Measurements from ENCODE around the gene TMEM198. TPM values are rescaled to one million over a fixed set of nuclear protein-coding genes. Genes with fewer than 3 reads are reported as not detected.

The TMEM198 gene
- total and polyA plus RNA-seq, 9 of the 15 experiments (the other 6 are each of a cell fraction or from before 2014, with no cell fraction given) = 0.03 to 3.8 (median 1.0) TPM

DNA sequence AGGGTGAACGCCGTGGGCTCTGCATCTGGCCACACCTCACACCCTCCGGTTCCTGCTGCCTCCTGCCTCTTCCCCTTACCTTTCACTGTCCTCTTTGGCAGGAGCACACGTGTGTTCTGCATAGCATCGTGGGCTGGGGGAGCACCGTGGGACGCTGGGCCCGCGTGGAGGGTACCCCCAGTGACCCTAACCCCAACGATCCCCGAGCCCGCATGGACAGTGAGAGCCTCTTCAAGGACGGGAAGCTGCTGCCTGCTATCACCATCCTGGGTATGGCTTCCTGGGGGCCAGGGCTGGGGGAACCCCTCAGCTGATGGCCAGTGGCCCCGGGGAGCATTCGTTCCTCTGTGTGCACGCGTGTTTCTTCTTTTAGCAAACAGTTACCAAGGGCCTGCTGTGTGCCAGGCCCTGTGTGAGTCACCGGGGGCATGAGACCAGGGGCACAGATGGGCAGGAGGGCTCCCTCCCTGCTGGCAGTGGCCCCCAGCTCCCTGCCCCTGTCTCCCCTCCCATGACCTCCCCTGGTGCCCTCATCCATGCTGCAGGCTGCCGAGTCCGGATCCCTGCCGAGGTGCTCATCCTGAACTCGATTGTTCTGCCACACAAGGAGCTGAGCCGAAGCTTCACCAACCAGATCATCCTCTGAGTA lies 37.6 kb upstream of the TMEM198 start:
- POLR2A ChIA-PET = interaction anchor here (1.3 kb wide), 1 partner anchor 12 kb away, joined by 3 read pairs; no protein-coding TSS in a partner anchor
- FAIRE-seq = no peak

DNA sequence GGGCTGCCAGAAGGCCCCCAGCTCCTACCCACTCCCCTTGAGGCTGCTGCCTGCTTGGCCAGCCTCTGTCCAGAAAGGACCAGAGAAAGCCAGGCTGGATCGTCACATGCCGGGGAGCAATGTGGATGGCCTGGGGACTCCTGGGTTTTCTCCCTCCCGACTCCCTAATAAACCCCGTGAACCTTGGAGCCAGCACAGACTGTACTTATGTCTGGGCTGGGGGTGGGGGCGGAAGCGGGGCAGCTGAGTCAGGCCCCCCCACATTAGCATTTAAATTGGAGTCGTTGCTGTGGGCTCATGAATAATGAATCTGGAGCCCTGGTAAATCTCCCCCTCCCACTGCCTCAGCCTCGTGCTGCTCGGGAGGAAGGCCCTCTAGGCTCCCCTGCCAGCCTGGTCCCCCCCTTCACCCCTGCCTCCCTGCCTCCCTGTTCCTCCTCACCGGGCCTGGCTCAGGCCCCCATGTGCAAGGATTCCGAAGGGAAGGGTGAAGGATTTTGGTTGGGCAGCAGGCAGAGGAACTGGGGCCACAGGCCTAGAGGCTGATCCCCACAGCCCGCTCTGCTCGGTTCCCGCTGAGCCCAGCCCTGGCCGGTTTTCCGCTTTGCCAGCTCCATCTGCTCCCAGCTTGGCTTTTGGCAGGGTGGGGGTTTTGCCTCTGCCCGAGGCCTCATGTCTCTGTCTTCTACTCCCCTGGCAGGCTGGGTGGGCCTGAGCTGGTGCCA lies 36.9 kb upstream of the TMEM198 start:
- H3K27ac ChIP-seq (ENCODE audit: extremely low read depth, low read depth, low read length) = no peak overlapping the region
- no peaks in the 10 kb centered on the region for H3K27me3 ChIP-seq (ENCODE audit: control insufficient read depth in 2 of 2, insufficient read depth in 2 of 2, low read length in 2 of 2)
- ATAC-seq = no peak
- intact Hi-C loops (cut with micrococcal nuclease) = no loop called here
- FAIRE-seq = no peak
- in situ Hi-C loops (cut with MboI) = no loop called here
- no peaks in the 10 kb centered on the region for H4K20me1 ChIP-seq (replicated peaks; ENCODE audit: control insufficient read depth, insufficient read depth, low read length)
- H3K4me1 ChIP-seq (replicated peaks in 1 of 2; ENCODE audit: control insufficient read depth in 2 of 2, insufficient read depth in 2 of 2, low read length in 2 of 2) = peaks cover 53 to 75% of the 10 kb centered on the region in 2 experiments
- H3K4me2 ChIP-seq (ENCODE audit: insufficient read depth, low read length) = no peak overlapping the region
- WGBS (ENCODE audit: insufficient coverage, low coverage, missing lambda C conversion rate) = 85% methylated on average over 12 of the region's 17 CpGs
- H3K9me1 ChIP-seq (ENCODE audit: control insufficient read depth, insufficient read depth, low read length) = no peaks in the 10 kb centered on the region
- no peak overlapping the region for H2AFZ ChIP-seq (ENCODE audit: low read depth, low read length)
- no peak overlapping the region for H3K4me3 ChIP-seq
- peaks cover 50% of the 10 kb centered on the region; the same call in 2 of the 3 replicates for H3K36me3 ChIP-seq (ENCODE audit: control insufficient read depth, insufficient read depth, low read length)
- peaks cover 13% of the 10 kb centered on the region for H3K79me2 ChIP-seq (ENCODE audit: control insufficient read depth, insufficient read depth, low read length)
- no peaks in the 10 kb centered on the region for H3K9me3 ChIP-seq (replicated peaks; ENCODE audit: control insufficient read depth, insufficient read depth, low read depth, low read length)
- DNase-seq (ENCODE audit: extremely low read depth in 1 of 4, low spot score in 3 of 4) = no peak
- TF ChIP-seq, protein P1, sequence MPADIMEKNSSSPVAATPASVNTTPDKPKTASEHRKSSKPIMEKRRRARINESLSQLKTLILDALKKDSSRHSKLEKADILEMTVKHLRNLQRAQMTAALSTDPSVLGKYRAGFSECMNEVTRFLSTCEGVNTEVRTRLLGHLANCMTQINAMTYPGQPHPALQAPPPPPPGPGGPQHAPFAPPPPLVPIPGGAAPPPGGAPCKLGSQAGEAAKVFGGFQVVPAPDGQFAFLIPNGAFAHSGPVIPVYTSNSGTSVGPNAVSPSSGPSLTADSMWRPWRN (IDR thresholded peaks at IDR 0.05; ENCODE audit: low read depth) = no peak
- TF ChIP-seq ZNF165 (CRISPR knock-in tag; IDR thresholded peaks at IDR 0.05; ENCODE audit: borderline replicate concordance) = no peak
- no peak for TF ChIP-seq ZNF764 (CRISPR knock-in tag; IDR thresholded peaks at IDR 0.05; ENCODE audit: low read depth)
- TF ChIP-seq POLR2G (IDR thresholded peaks at IDR 0.05; ENCODE audit: low read depth, low read length) = 0 out of 2 replicates have a peak, but pooled peaks have one; percentile 23
- TF ChIP-seq POLR3G (IDR thresholded peaks at IDR 0.05; ENCODE audit: extremely low read depth, insufficient read length, insufficient replicate concordance) = no peak
- TF ChIP-seq ZEB2 (IDR thresholded peaks at IDR 0.05) = no peak
- no peak for TF ChIP-seq E2F3 (CRISPR knock-in tag; IDR thresholded peaks at IDR 0.05)
- TF ChIP-seq ZC3H8 (IDR thresholded peaks at IDR 0.05) = no peak
- peak; percentile 8; the same call in 1 of the 2 replicates for TF ChIP-seq RBFOX2 (IDR thresholded peaks at IDR 0.05; ENCODE audit: low read depth, low read length)
- TF ChIP-seq ZNF12 (CRISPR knock-in tag; IDR thresholded peaks at IDR 0.05) = no peak
- no peak for TF ChIP-seq THRAP3 (IDR thresholded peaks at IDR 0.05; ENCODE audit: borderline replicate concordance)
- no peak for TF ChIP-seq ZKSCAN3 (CRISPR knock-in tag; IDR thresholded peaks at IDR 0.05)
- ChIA-PET CTCF (ENCODE audit: low intra/inter-chr PET ratio) (no interaction called here), POLR2A (interaction anchor here (1.3 to 3.4 kb wide), 3 partner anchors 7 to 13 kb away, joined by 3 to 37 read pairs (median 7); partner anchors contain the start of gene GMPPA)
- BruUV-seq (replicated peaks) = no TSS peak
- H3K9ac ChIP-seq (ENCODE audit: insufficient read depth in 1 of 2, low read depth in 2 of 2, low read length in 2 of 2) = peak overlapping the region in 1 of 2 experiments; percentile 53; a peak in 2 of 4 replicates

More for the DNA sequence above, 37.6 kb upstream of the TMEM198 start:
- H3K4me1 ChIP-seq (replicated peaks in 1 of 2; ENCODE audit: control insufficient read depth in 2 of 2, insufficient read depth in 2 of 2, low read length in 2 of 2) = peaks cover 53 to 75% of the 10 kb centered on the region in 2 experiments
- intact Hi-C loops (cut with micrococcal nuclease) (no loop called here), in situ Hi-C loops (cut with MboI) (no loop called here)
- H2AFZ ChIP-seq (ENCODE audit: low read depth, low read length) = no peak overlapping the region
- H3K79me2 ChIP-seq (ENCODE audit: control insufficient read depth, insufficient read depth, low read length) = peaks cover 19% of the 10 kb centered on the region
- H3K27me3 ChIP-seq (ENCODE audit: control insufficient read depth in 2 of 2, insufficient read depth in 2 of 2, low read length in 2 of 2) = no peaks in the 10 kb centered on the region
- peaks cover 50% of the 10 kb centered on the region; the same call in 2 of the 3 replicates for H3K36me3 ChIP-seq (ENCODE audit: control insufficient read depth, insufficient read depth, low read length)
- ATAC-seq (no peak), DNase-seq (ENCODE audit: extremely low read depth in 1 of 4, low spot score in 3 of 4) (no peak)
- H3K9ac ChIP-seq (ENCODE audit: insufficient read depth in 1 of 2, low read depth in 2 of 2, low read length in 2 of 2) = peak overlapping the region in 1 of 2 experiments; percentile 71; a peak in 2 of 4 replicates
- BruUV-seq (replicated peaks) = TSS peak; percentile 33
- H3K4me3 ChIP-seq = no peak overlapping the region
- no peak overlapping the region for H3K4me2 ChIP-seq (ENCODE audit: insufficient read depth, low read length)
- H3K27ac ChIP-seq (ENCODE audit: extremely low read depth, low read depth, low read length) = no peak overlapping the region
- TF ChIP-seq POLR2H (tag; IDR thresholded peaks at IDR 0.05; ENCODE audit: low read depth) (no peak), ZNF79 (CRISPR knock-in tag; IDR thresholded peaks at IDR 0.05; ENCODE audit: low read depth) (no peak), RBFOX2 (IDR thresholded peaks at IDR 0.05; ENCODE audit: low read depth, low read length) (peak; percentile 31; the same call in 1 of the 2 replicates), HDAC8 (tag; IDR thresholded peaks at IDR 0.05) (no peak), ZNF354B (CRISPR knock-in tag; IDR thresholded peaks at IDR 0.05) (no peak)
- H4K20me1 ChIP-seq (replicated peaks; ENCODE audit: control insufficient read depth, insufficient read depth, low read length) = no peaks in the 10 kb centered on the region
- WGBS (ENCODE audit: insufficient coverage, low coverage, missing lambda C conversion rate) = 91% methylated on average over 15 of the region's 23 CpGs
- no peaks in the 10 kb centered on the region for H3K9me3 ChIP-seq (replicated peaks; ENCODE audit: control insufficient read depth, insufficient read depth, low read depth, low read length)
- H3K9me1 ChIP-seq (ENCODE audit: control insufficient read depth, insufficient read depth, low read length) = no peaks in the 10 kb centered on the region
- CTCF ChIA-PET (ENCODE audit: low intra/inter-chr PET ratio) = no interaction called here

Data from K562 (cell line).